KMS-11 (cell line): ENCODE results near the gene SHISA2.

ENCODE experiments used
- H2AFZ ChIP-seq: fragments of 200-600 bp; sonication (generic); 2 replicates; pipeline ENCODE4 v1.6.1; 2016; ENCODE audit warnings: antibody characterized with exemption, mixed run types, low read depth
- H3K27ac ChIP-seq: fragments of 200-600 bp; sonication (generic); 2 replicates; pipeline ENCODE4 v1.6.1; 2016; ENCODE audit warnings: mild to moderate bottlenecking, mixed run types
- H3K27me3 ChIP-seq: fragments of 200-600 bp; sonication (generic); 2 replicates; pipeline ENCODE4 v1.6.1; 2017; ENCODE audit warnings: mild to moderate bottlenecking, low read depth, mixed run types, moderate library complexity; ENCODE audit not compliant: insufficient read depth
- H3K36me3 ChIP-seq: fragments of 200-600 bp; sonication (generic); 2 replicates; pipeline ENCODE4 v1.6.1; 2017; ENCODE audit warnings: mild to moderate bottlenecking, mixed run types; ENCODE audit not compliant: insufficient read depth
- H3K4me1 ChIP-seq: fragments of 200-600 bp; sonication (generic); 2 replicates; pipeline ENCODE4 v1.6.1; 2016; ENCODE audit warnings: mild to moderate bottlenecking, low read depth, mixed run types; ENCODE audit not compliant: poor library complexity, severe bottlenecking
- H3K4me2 ChIP-seq: fragments of 200-600 bp; sonication (generic); 2 replicates; pipeline ENCODE4 v1.7.0; 2016; ENCODE audit warnings: mild to moderate bottlenecking, mixed run types
- H3K4me3 ChIP-seq: fragments of 200-600 bp; sonication (generic); IDR thresholded peaks from 2 replicates; pipeline ENCODE4 v1.6.1; 2017; ENCODE audit warnings: low read depth, low read length, mixed read lengths; ENCODE audit not compliant: insufficient read depth
- H3K79me2 ChIP-seq: fragments of 200-600 bp; sonication (generic); 2 replicates; pipeline ENCODE4 v1.6.1; 2016; ENCODE audit warnings: low read depth, mixed run types; ENCODE audit not compliant: insufficient read depth
- H3K9ac ChIP-seq: fragments of 200-600 bp; sonication (generic); 2 replicates; pipeline ENCODE4 v1.6.1; 2016; ENCODE audit warnings: mild to moderate bottlenecking, mixed run types
- H4K20me1 ChIP-seq: fragments of 200-600 bp; sonication (generic); 2 replicates; pipeline ENCODE4 v1.6.1; 2016; ENCODE audit warnings: mild to moderate bottlenecking, mixed run types; ENCODE audit not compliant: insufficient read depth
- TF ChIP-seq, protein P1 (sequence below): fragments of 200-600 bp; sonication (generic); conservative IDR thresholded peaks from 2 replicates; pipeline ENCODE4 v1.6.1; 2017; ENCODE audit warnings: low read depth, mild to moderate bottlenecking, antibody characterized with exemption, low read length, moderate library complexity, mixed read lengths

Gene SHISA2

DNA sequence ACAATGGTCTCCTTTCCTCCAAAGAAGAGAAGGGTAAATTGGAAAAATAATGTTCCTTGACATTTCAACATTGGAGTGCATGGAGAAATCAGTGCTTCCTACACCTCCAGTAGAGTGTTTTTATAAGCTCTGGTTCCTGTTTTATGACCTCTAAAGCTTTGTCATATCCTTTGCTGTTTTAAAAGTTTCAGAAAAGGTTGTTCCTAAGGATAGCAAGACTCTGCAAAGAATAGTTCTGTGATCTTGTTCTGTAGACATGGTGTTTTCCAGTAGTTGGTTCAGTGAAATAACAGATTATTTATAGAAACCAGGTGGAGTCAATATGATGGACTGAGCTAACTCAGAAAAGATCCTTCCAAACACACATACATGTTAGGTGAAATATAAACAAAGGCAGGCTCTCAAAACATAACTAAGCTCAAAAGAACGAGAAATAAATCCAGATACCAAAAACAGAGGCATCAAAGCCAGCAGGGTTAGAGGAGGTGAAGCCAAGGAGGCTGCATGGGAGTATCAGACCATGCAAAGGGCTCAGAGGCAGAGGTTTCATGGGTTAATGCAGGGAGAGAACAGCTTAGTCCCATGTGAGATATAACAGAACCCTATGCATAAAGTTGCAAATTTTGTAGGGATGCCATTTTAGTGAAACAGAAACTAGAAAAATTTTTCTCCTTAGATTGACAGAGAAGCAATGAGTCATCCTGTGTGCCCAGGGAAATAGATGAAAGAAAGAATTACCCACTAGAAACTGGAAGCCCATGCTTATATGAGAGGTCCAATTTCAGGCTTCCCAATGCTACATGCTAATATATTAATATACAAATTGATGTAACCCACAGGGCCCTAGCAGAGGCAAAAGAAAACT, 44.3 kb downstream of the SHISA2 start:
- no peaks in the 10 kb centered on the region for H4K20me1 ChIP-seq
- TF ChIP-seq, protein P1, sequence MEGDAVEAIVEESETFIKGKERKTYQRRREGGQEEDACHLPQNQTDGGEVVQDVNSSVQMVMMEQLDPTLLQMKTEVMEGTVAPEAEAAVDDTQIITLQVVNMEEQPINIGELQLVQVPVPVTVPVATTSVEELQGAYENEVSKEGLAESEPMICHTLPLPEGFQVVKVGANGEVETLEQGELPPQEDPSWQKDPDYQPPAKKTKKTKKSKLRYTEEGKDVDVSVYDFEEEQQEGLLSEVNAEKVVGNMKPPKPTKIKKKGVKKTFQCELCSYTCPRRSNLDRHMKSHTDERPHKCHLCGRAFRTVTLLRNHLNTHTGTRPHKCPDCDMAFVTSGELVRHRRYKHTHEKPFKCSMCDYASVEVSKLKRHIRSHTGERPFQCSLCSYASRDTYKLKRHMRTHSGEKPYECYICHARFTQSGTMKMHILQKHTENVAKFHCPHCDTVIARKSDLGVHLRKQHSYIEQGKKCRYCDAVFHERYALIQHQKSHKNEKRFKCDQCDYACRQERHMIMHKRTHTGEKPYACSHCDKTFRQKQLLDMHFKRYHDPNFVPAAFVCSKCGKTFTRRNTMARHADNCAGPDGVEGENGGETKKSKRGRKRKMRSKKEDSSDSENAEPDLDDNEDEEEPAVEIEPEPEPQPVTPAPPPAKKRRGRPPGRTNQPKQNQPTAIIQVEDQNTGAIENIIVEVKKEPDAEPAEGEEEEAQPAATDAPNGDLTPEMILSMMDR: no peak
- no peaks in the 10 kb centered on the region for H3K79me2 ChIP-seq
- H3K27ac ChIP-seq: no peak overlapping the region
- peaks cover 4% of the 10 kb centered on the region for H3K4me1 ChIP-seq
- no peak overlapping the region for H2AFZ ChIP-seq
- no peak overlapping the region for H3K4me3 ChIP-seq
- no peak overlapping the region for H3K9ac ChIP-seq
- no peaks in the 10 kb centered on the region for H3K27me3 ChIP-seq
- no peak overlapping the region for H3K4me2 ChIP-seq
- no peaks in the 10 kb centered on the region for H3K36me3 ChIP-seq
